HepG2 (cell line): Measurements from ENCODE around the gene NFE2. TPM values are rescaled to one million over a fixed set of nuclear protein-coding genes. Genes with fewer than 3 reads are reported as not detected.

Experiments used
- FOXA1 ChIP-seq, 2 experiments: fragments of 450-650 bp in 1 of 2; sonication (generic) in 1 of 2; formaldehyde crosslinking in 1 of 2; IDR thresholded peaks; 2 replicates each; pipeline versions ENCODE4 v1.4.0 to v1.6.1; 2016 to 2020; ENCODE audit warnings: missing genetic modification reagents in 1 of 2
- KDM2A ChIP-seq: sonication (generic); formaldehyde crosslinking; IDR thresholded peaks from 2 replicates; pipeline ENCODE4 v1.4.0; 2020; ENCODE audit warnings: low read depth, missing genetic modification reagents, borderline replicate concordance
- MIER2 ChIP-seq: IDR thresholded peaks from 2 replicates; pipeline ENCODE4 v1.6.1; 2016; ENCODE audit warnings: missing biosample characterization, missing genetic modification reagents
- NR2F1 ChIP-seq, 2 experiments: fragments of 450-650 bp in 1 of 2; formaldehyde crosslinking in 1 of 2; IDR thresholded peaks; 2 replicates each; pipeline versions ENCODE4 v1.5.0 to v1.6.1; 2016 to 2020; ENCODE audit warnings: mild to moderate bottlenecking in 1 of 2, missing compliant biosample characterization in 1 of 2, missing genetic modification reagents in 1 of 2, moderate library complexity in 1 of 2
- RARA ChIP-seq: IDR thresholded peaks from 2 replicates; pipeline ENCODE4 v1.6.1; 2016; ENCODE audit warnings: missing genetic modification reagents, missing compliant biosample characterization
- RBFOX2 ChIP-seq: fragments of 200-400 bp; formaldehyde crosslinking; IDR thresholded peaks from 2 replicates; pipeline ENCODE4 v1.6.1; 2017; ENCODE audit warnings: low read depth, mild to moderate bottlenecking, low read length
- RNF2 ChIP-seq: fragments of 450-650 bp; conservative IDR thresholded peaks from 2 replicates; pipeline ENCODE4 v1.6.1; 2016; ENCODE audit warnings: low read depth
- RXRA ChIP-seq: sonication (generic); formaldehyde crosslinking; IDR thresholded peaks from 2 replicates; pipeline ENCODE4 v1.5.1; 2020; ENCODE audit warnings: missing genetic modification reagents
- SALL2 ChIP-seq: sonication (generic); formaldehyde crosslinking; IDR thresholded peaks from 2 replicates; pipeline ENCODE4 v1.8.1; 2023; ENCODE audit warnings: mild to moderate bottlenecking, missing genetic modification reagents, inconsistent platforms
- SETDB1 ChIP-seq: sonication (generic); formaldehyde crosslinking; IDR thresholded peaks from 2 replicates; pipeline ENCODE4 v1.5.1; 2020; ENCODE audit warnings: missing genetic modification reagents, mild to moderate bottlenecking, borderline replicate concordance
- SMAD3 ChIP-seq: sonication (generic); formaldehyde crosslinking; IDR thresholded peaks from 2 replicates; pipeline ENCODE4 v1.4.0; 2020; ENCODE audit warnings: missing genetic modification reagents
- THAP11 ChIP-seq: IDR thresholded peaks from 2 replicates; pipeline ENCODE4 v1.6.1; 2016; ENCODE audit warnings: missing biosample characterization, missing genetic modification reagents
- YEATS4 ChIP-seq: sonication (generic); formaldehyde crosslinking; IDR thresholded peaks from 2 replicates; pipeline ENCODE4 v1.4.0; 2020; ENCODE audit warnings: missing genetic modification reagents, borderline replicate concordance
- ZNF12 ChIP-seq: sonication (generic); formaldehyde crosslinking; IDR thresholded peaks from 2 replicates; pipeline ENCODE4 v1.5.0; 2020; ENCODE audit warnings: missing genetic modification reagents
- ZNF225 ChIP-seq: sonication (generic); formaldehyde crosslinking; IDR thresholded peaks from 2 replicates; pipeline ENCODE4 v1.4.0; 2020; ENCODE audit warnings: mild to moderate bottlenecking, missing genetic modification reagents
- ZNF350 ChIP-seq: sonication (generic); formaldehyde crosslinking; IDR thresholded peaks from 2 replicates; pipeline ENCODE4 v1.4.0; 2020; ENCODE audit warnings: mild to moderate bottlenecking, low read depth, missing genetic modification reagents, borderline replicate concordance
- ZNF552 ChIP-seq: sonication (generic); formaldehyde crosslinking; IDR thresholded peaks from 2 replicates; pipeline ENCODE4 v1.9.0; 2022; ENCODE audit warnings: missing genetic modification reagents, mild to moderate bottlenecking, borderline replicate concordance
- ZNF589 ChIP-seq: sonication (generic); formaldehyde crosslinking; conservative IDR thresholded peaks from 2 replicates; pipeline ENCODE4 v1.8.0; 2022; ENCODE audit warnings: mild to moderate bottlenecking, moderate library complexity, missing genetic modification reagents
- ZNF644 ChIP-seq: IDR thresholded peaks from 2 replicates; pipeline ENCODE4 v1.6.1; 2016; ENCODE audit warnings: low read depth
- ZSCAN25 ChIP-seq: sonication (generic); formaldehyde crosslinking; IDR thresholded peaks from 2 replicates; pipeline ENCODE4 v1.8.0; 2022; ENCODE audit warnings: mild to moderate bottlenecking, missing genetic modification reagents
- polyA plus RNA-seq, 8 experiments: library from polyadenylated mRNA; depleted of rRNA in 3 of 8; stranded (reverse) in 7 of 8; unstranded in 1 of 8; fragments of >200 nt; fragmentation: Illumina TruSeq in 4 of 8; extraction: Trizol in 4 of 8; gene quantifications; 2 replicates each; pipeline versions ENCODE4 v1.2.1 to v1.2.3, GENCODE V29; 2011 to 2016; ENCODE audit warnings: low read depth in 4 of 8, missing spikeins in 1 of 8, mixed read lengths in 1 of 8; ENCODE audit not compliant: insufficient read depth in 1 of 8
- total RNA-seq, 5 experiments: library from RNA; depleted of rRNA; stranded (reverse); fragments of >200 nt; fragmentation: Illumina TruSeq; extraction: Trizol; gene quantifications; 2 replicates each; pipeline ENCODE4 v1.2.3, GENCODE V29; 2016; ENCODE audit warnings: low read depth in 1 of 5
- TF ChIP-seq, protein P1 (sequence below): sonication (generic); formaldehyde crosslinking; IDR thresholded peaks from 2 replicates; pipeline ENCODE4 v1.5.0; 2020; ENCODE audit warnings: mild to moderate bottlenecking, missing genetic modification reagents, moderate library complexity
- TF ChIP-seq, protein P2 (sequence below): sonication (generic); formaldehyde crosslinking; IDR thresholded peaks from 2 replicates; pipeline ENCODE4 v1.8.0; 2022; ENCODE audit warnings: missing genetic modification reagents, mild to moderate bottlenecking, moderate library complexity, borderline replicate concordance
- TF ChIP-seq, protein P3 (sequence below): conservative IDR thresholded peaks from 2 replicates; pipeline ENCODE4 v1.6.1; 2018; ENCODE audit warnings: missing genetic modification reagents
- TF ChIP-seq, protein P4 (sequence below): IDR thresholded peaks from 2 replicates; pipeline ENCODE4 v1.6.1; 2016; ENCODE audit warnings: low read depth

The NFE2 gene
- total and polyA plus RNA-seq, 2 of the 13 experiments (the other 11 are each of a cell fraction or from before 2014, with no cell fraction given) = 4.5 to 7.8 TPM

DNA sequence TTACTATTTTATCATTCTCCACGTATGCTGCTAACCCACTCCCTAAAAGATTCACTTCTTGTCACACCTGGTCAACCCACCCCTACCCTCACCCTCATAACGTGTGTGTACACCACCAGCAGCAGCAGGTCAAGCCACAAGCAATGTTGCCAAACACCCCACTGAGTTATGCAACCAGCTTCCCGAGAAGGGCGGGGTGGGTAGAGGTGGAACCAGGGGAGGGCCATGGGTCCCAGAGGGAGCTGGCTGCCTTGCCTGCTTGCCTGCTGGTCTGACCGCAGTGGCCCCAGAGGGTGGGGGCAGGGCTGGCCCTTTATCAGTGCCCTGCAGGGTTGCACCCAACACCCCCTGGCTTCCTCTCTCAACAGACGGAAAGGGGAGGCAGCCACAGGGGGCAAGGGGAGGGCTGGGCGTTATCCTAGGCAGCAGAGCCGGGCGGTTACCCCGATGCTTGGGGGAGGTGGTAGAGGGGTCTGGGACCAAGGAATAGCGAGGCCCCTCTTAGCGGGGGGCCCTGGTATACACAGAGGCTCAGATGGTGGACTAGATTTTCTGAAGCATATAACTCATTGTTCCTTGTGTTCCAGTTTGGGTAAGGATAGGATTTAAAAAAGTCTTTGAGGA, 3.5 kb upstream of the NFE2 start (continued):
- TF ChIP-seq SMAD3 (CRISPR knock-in tag) (peak; percentile 72; the same call in 1 of the 2 replicates), RBFOX2 (peak; percentile 29; the same call in 1 of the 2 replicates), RXRA (CRISPR knock-in tag) (peak; percentile 83), ZNF350 (CRISPR knock-in tag) (peak; percentile 79; the same call in 1 of the 2 replicates), FOXA1 (IDR thresholded peaks at IDR 0.05) (no peak), FOXA1 (CRISPR knock-in tag; IDR thresholded peaks at IDR 0.05) (peak; percentile 65), RARA (CRISPR knock-in tag) (peak; percentile 85), YEATS4 (CRISPR knock-in tag) (peak; percentile 36; the same call in 1 of the 2 replicates), ZNF552 (CRISPR knock-in tag) (peak; percentile 42; the same call in 1 of the 2 replicates), ZNF589 (0 out of 2 replicates have a peak, but pooled peaks have one; percentile 37), NR2F1 (CRISPR knock-in tag; IDR thresholded peaks at IDR 0.05) (0 out of 4 replicates have a peak, but pooled peaks of 1 of the 2 experiments have one; percentile 54), SALL2 (CRISPR knock-in tag) (peak; percentile 61; the same call in 1 of the 2 replicates), MIER2 (peak; percentile 62; the same call in 1 of the 2 replicates), KDM2A (CRISPR knock-in tag) (peak; percentile 66), ZNF225 (0 out of 2 replicates have a peak, but pooled peaks have one; percentile 70), RNF2 (no peak), THAP11 (CRISPR knock-in tag) (peak; percentile 63), SETDB1 (CRISPR knock-in tag) (no peak), ZNF644 (CRISPR knock-in tag) (peak; percentile 91), ZSCAN25 (CRISPR knock-in tag) (peak; percentile 70; the same call in 1 of the 2 replicates), ZNF12 (CRISPR knock-in tag) (peak; percentile 83)
- TF ChIP-seq, protein P1, sequence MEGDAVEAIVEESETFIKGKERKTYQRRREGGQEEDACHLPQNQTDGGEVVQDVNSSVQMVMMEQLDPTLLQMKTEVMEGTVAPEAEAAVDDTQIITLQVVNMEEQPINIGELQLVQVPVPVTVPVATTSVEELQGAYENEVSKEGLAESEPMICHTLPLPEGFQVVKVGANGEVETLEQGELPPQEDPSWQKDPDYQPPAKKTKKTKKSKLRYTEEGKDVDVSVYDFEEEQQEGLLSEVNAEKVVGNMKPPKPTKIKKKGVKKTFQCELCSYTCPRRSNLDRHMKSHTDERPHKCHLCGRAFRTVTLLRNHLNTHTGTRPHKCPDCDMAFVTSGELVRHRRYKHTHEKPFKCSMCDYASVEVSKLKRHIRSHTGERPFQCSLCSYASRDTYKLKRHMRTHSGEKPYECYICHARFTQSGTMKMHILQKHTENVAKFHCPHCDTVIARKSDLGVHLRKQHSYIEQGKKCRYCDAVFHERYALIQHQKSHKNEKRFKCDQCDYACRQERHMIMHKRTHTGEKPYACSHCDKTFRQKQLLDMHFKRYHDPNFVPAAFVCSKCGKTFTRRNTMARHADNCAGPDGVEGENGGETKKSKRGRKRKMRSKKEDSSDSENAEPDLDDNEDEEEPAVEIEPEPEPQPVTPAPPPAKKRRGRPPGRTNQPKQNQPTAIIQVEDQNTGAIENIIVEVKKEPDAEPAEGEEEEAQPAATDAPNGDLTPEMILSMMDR (CRISPR knock-in tag) = peak; percentile 22; the same call in 1 of the 2 replicates
- TF ChIP-seq, protein P2, sequence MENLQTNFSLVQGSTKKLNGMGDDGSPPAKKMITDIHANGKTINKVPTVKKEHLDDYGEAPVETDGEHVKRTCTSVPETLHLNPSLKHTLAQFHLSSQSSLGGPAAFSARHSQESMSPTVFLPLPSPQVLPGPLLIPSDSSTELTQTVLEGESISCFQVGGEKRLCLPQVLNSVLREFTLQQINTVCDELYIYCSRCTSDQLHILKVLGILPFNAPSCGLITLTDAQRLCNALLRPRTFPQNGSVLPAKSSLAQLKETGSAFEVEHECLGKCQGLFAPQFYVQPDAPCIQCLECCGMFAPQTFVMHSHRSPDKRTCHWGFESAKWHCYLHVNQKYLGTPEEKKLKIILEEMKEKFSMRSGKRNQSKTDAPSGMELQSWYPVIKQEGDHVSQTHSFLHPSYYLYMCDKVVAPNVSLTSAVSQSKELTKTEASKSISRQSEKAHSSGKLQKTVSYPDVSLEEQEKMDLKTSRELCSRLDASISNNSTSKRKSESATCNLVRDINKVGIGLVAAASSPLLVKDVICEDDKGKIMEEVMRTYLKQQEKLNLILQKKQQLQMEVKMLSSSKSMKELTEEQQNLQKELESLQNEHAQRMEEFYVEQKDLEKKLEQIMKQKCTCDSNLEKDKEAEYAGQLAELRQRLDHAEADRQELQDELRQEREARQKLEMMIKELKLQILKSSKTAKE (CRISPR knock-in tag) = peak; percentile 62; the same call in 1 of the 2 replicates
- TF ChIP-seq, protein P3, sequence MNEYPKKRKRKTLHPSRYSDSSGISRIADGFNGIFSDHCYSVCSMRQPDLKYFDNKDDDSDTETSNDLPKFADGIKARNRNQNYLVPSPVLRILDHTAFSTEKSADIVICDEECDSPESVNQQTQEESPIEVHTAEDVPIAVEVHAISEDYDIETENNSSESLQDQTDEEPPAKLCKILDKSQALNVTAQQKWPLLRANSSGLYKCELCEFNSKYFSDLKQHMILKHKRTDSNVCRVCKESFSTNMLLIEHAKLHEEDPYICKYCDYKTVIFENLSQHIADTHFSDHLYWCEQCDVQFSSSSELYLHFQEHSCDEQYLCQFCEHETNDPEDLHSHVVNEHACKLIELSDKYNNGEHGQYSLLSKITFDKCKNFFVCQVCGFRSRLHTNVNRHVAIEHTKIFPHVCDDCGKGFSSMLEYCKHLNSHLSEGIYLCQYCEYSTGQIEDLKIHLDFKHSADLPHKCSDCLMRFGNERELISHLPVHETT (CRISPR knock-in tag) = no peak
- TF ChIP-seq, protein P4, sequence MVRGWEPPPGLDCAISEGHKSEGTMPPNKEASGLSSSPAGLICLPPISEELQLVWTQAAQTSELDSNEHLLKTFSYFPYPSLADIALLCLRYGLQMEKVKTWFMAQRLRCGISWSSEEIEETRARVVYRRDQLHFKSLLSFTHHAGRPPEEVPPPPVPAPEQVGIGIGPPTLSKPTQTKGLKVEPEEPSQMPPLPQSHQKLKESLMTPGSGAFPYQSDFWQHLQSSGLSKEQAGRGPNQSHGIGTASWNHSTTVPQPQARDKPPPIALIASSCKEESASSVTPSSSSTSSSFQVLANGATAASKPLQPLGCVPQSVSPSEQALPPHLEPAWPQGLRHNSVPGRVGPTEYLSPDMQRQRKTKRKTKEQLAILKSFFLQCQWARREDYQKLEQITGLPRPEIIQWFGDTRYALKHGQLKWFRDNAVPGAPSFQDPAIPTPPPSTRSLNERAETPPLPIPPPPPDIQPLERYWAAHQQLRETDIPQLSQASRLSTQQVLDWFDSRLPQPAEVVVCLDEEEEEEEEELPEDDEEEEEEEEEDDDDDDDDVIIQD (CRISPR knock-in tag) = no peak
